ENCODE results near the gene HCRT. TPM values are rescaled to one million over a fixed set of nuclear protein-coding genes. Genes with fewer than 3 reads are reported as not detected.
"Not testable (repeated sequence)": the region's sequence is repeated elsewhere in the genome, so short reads cannot be mapped to it uniquely, and the experiment has no call there.

HCRT gene
- total and polyA plus RNA-seq, 2 of the 4 experiments (the other 2 are of a cell fraction) = not detected

DNA sequence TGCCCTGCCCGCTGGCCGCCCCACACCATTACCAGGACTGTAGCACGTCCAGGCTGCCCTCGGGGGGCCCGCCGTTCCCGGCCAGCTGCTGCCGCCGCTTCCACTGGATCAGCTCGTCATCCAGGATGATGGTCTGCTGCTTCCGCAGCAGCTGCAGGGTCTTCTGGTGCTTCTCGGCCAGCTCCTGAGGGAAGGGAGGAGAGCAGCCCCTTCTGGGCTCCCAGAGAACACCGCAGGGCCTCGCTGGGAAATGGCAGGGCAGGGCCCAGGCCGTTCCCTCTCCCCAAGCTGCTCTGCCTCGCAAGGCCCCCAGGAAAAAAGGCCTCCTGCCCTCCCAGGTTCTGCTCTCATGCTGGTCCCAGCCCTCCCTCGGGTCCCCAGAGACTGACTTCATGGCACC lies 34.0 kb upstream of the HCRT start:
- H3K4me2 ChIP-seq (ENCODE audit: low read depth, low read length); H3K14ac ChIP-seq (replicated peaks; ENCODE audit: low read depth, low read length); H2BK20ac ChIP-seq (ENCODE audit: low read depth, low read length); in situ Hi-C loops (cut with MboI; ENCODE audit: low sequenced_read_pairs); H4K20me1 ChIP-seq (ENCODE audit: insufficient read depth, low read length); DNase-seq; H3K9me1 ChIP-seq (ENCODE audit: insufficient read depth, low read length); H4K8ac ChIP-seq (ENCODE audit: low read depth in 2 of 2, low read length in 2 of 2); H3K27ac ChIP-seq (ENCODE audit: insufficient read depth, low read length); H3K9me3 ChIP-seq (ENCODE audit: control insufficient read depth, insufficient read depth, low read length); H3K23ac ChIP-seq (ENCODE audit: low read depth, low read length); H3K56ac ChIP-seq (ENCODE audit: extremely low read depth, insufficient read depth, low read length); BruUV-seq (replicated peaks); H2BK120ac ChIP-seq (ENCODE audit: low read depth, low read length); CTCF ChIA-PET; H3K9ac ChIP-seq (ENCODE audit: low read depth, low read length); ATAC-seq (ENCODE audit: low read depth); H3K27me3 ChIP-seq (ENCODE audit: control insufficient read depth, insufficient read depth, low read length); H4K91ac ChIP-seq (ENCODE audit: insufficient read depth, low read depth, low read length); H2AK5ac ChIP-seq (ENCODE audit: low read depth, low read length); H3K4me1 ChIP-seq (ENCODE audit: control insufficient read depth, insufficient read depth, low read length); POLR2A ChIA-PET (ENCODE audit: unreplicated experiment); H3K4me3 ChIP-seq (ENCODE audit: insufficient read depth, low read depth, low read length); H4K5ac ChIP-seq (ENCODE audit: low read depth, low read length); H2AFZ ChIP-seq (replicated peaks; ENCODE audit: low read length, poor library complexity); H3K4ac ChIP-seq (ENCODE audit: low read depth, low read length); intact Hi-C loops (cut with micrococcal nuclease); H2BK15ac ChIP-seq (ENCODE audit: low read depth, low read length); H2BK5ac ChIP-seq (ENCODE audit: low read depth, low read length, poor library complexity, severe bottlenecking); dilution Hi-C loops (cut with HindIII; ENCODE audit: low sequenced_read_pairs, unreplicated experiment); H2AK9ac ChIP-seq (replicated peaks; ENCODE audit: low read depth, low read length, poor library complexity); H3K18ac ChIP-seq (ENCODE audit: low read depth, low read length): not testable (repeated sequence)
- Histone ChIP-seq H3K79me1 (ENCODE audit: low read depth in 1 of 2, low read length in 2 of 2) (peaks cover 17 to 21% of the 10 kb centered on the region in 2 experiments; a peak in 3 of 4 replicates), H3K36me3 (ENCODE audit: control insufficient read depth, insufficient read depth, low read length) (peaks cover 45% of the 10 kb centered on the region)
- WGBS, 2 experiments (ENCODE audit: extremely low coverage in 2 of 2, insufficient read length in 1 of 2) = no CpG with 5 or more reads among the region's 17 CpGs

Measured in IMR-90 (cell line).